ENCODE data around the gene SPINK6. TPM values are rescaled to one million over a fixed set of nuclear protein-coding genes. Genes with fewer than 3 reads are reported as not detected.
A peak's percentile ranks its signal among the peaks of the same experiment; 100 is the strongest.

SPINK6 gene, protein sequence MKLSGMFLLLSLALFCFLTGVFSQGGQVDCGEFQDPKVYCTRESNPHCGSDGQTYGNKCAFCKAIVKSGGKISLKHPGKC
- not detected for polyA plus RNA-seq

DNA sequence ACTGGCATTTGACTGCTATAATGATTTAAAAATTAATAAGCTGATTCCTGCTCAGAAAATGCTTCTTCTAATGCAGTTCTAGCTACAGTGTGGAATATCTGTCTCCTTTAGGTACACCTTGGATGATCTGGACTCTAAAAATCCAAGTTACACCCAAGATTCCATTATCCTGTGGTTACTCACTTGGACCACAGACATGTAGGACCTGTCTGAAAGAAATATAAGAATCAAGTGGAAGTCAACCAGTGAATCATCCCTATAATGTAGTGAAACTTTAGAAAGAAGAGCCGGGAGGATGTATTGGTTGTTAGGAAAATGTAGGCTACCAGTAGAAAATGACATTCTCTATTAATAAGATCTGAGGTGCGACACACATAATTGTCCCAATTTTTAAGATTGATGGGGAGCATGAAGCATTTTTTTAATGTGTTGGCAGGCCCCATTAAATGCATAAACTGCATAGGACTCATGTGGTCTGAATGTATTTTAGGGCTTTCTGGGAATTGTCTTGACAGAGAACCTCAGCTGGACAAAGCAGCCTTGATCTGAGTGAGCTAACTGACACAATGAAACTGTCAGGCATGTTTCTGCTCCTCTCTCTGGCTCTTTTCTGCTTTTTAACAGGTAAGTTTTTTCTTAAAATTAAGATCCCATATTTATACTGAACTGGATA lies at the start of gene SPINK6:
SPINK6 (plus strand) TSS at position 512 of the 673 bp plus-strand sequence; CDS start at position 567, 55 bp downstream.
- peaks cover 0 to 3% (median 0%) of the 10 kb centered on the region in 3 donors for H3K27me3 Mint-ChIP-seq (ENCODE audit: low read depth in 3 of 3)
- peaks cover 0 to 2% (median 0%) of the 10 kb centered on the region in 6 donors for H3K9me3 Mint-ChIP-seq
- no peak within 1 kb of the TSS for H3K27ac Mint-ChIP-seq
- H3K36me3 Mint-ChIP-seq: no peaks in the 10 kb centered on the region
- H3K4me3 Mint-ChIP-seq: no peak within 1 kb of the TSS
- H3K4me1 Mint-ChIP-seq: no peaks in the 10 kb centered on the region
- DNase-seq: no peak

DNA sequence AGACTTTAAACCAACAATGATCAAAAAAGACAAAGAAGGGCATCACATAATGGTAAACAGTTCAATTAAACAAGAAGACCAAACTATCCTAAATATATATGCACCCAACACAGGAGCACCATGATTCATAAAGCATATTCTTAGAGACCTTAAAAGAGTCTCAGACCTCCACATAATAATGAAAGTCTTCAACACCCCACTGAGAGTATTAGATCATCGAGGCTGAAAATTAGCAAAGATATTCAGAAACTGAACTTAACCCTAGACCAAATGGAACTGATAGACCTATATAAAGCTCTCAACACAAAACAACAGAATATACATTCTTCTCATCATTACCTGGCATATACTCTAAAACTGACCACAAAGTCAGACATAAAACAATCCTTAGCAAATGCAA lies 46.2 kb upstream of the SPINK6 start:
- H3K4me3 Mint-ChIP-seq: no peak overlapping the region
- H3K27me3 Mint-ChIP-seq (ENCODE audit: low read depth in 3 of 3): peaks cover 0 to 2% (median 0%) of the 10 kb centered on the region in 3 donors
- no peaks in the 10 kb centered on the region for H3K36me3 Mint-ChIP-seq
- no peak for DNase-seq
- no peaks in the 10 kb centered on the region for H3K4me1 Mint-ChIP-seq
- H3K27ac Mint-ChIP-seq: no peak overlapping the region
- H3K9me3 Mint-ChIP-seq: peaks cover 0 to 2% (median 0%) of the 10 kb centered on the region in 6 donors

DNA sequence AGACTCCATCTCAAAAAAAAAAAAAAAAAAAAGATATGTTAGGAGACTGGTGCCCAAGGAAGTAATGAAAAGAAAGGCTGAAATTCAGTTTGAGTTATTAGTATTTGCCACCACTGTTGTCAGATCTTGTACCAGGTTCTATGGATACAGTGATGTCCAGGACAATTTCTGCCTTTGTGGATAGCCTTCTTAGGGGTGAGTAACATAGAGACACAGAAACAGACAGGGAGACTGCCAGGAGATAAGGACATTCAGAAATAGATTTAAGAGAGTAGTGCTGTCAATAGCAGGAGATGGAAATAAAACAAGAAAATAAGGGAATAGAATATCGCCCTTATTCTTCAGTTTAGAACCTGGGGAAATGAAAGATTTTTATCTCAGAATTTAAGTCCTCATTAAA lies 40.8 kb upstream of the SPINK6 start:
- Mint-ChIP-seq H3K36me3 (no peaks in the 10 kb centered on the region), H3K4me3 (no peak overlapping the region), H3K27ac (no peak overlapping the region), H3K27me3 (ENCODE audit: low read depth in 3 of 3) (peaks cover 0 to 2% (median 0%) of the 10 kb centered on the region in 3 donors), H3K4me1 (no peaks in the 10 kb centered on the region), H3K9me3 (peaks cover 0 to 2% (median 0%) of the 10 kb centered on the region in 6 donors)
- DNase-seq: no peak

DNA sequence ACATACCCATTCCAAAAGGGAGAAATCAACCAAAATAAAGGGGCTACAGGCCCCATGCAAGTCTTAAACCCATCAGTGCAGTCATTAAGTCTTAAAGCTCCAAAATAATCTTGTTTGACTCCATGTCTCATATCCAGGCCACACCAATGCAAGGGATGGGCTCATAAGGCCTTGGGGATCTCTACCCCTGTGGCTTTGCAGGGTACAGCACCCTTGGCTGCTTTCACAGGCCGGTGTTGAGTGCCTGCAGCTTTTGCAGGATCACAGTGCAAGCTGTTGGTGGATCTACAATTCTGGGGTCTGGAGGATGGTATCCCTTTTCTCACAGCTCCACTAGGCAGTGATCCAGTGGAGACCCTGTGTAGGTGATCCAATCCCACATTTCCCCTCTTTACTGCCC lies 39.5 kb upstream of the SPINK6 start:
- no peak overlapping the region for H3K27ac Mint-ChIP-seq
- DNase-seq: no peak
- H3K9me3 Mint-ChIP-seq: peaks cover 0 to 2% (median 0%) of the 10 kb centered on the region in 6 donors
- peaks cover 0 to 2% (median 0%) of the 10 kb centered on the region in 3 donors for H3K27me3 Mint-ChIP-seq (ENCODE audit: low read depth in 3 of 3)
- no peaks in the 10 kb centered on the region for H3K4me1 Mint-ChIP-seq
- no peaks in the 10 kb centered on the region for H3K36me3 Mint-ChIP-seq
- no peak overlapping the region for H3K4me3 Mint-ChIP-seq

DNA sequence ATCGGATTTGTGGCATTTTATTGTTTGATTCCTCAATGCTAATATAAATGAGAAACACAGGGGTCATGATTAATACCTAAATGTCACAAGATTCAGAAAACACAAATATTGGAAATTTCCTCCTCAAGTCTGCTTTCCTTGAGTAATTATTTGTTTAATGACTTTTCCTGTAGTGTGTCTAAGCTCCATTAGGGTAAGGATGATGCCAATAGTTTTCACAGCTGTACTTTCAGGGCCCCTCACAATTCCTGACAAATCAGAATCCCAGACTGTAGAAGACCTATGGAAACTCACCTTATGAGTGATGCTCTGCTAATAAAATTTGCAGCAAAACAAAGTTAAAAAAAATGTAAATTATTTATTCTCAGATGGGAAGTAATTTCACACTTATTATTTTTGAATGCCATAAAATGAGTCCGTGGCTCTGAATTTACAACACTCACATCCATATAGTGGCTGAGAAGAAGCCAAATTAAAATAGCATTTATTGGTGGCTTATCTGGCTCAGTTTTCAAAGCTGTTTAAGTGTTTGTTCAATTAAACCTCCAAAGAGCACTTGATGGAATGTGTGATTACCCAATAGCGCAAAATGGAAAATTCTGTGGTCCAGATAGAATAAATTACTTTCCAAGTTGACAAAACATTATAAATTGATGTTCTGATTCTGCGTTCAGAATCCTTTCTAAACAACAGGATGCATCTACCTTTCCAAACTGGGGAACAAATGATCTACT lies 36.1 kb upstream of the SPINK6 start:
- Mint-ChIP-seq H3K36me3 (no peaks in the 10 kb centered on the region), H3K9me3 (peaks cover 0 to 2% (median 0%) of the 10 kb centered on the region in 6 donors), H3K4me1 (no peaks in the 10 kb centered on the region)

DNA sequence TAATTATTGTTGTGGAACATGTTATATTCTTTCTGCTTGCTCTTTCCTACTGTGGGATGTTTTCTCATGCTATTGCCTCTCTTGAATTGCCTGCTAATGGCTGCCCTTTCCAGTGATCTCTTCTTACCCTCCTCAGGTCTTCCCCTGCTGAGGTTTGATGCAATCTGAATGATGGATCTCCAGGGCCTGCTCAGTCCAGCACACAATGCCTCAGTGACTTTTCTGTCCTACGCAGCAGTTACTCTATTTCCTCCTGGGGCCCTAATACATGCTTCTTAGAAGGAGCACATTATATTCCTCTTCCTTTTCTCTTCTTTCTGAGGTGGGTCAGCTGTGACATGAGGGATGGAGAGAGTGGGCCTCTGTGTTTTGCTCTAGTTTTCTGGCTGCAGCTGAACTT lies 34.6 kb upstream of the SPINK6 start, which contains the start of gene SPINK14:
SPINK14 (plus strand) TSS at position 301 of the 400 bp plus-strand sequence. CDS start 1,187 bp downstream, outside the sequence.
- Mint-ChIP-seq H3K9me3 (peaks cover 0 to 2% (median 0%) of the 10 kb centered on the region in 6 donors), H3K36me3 (no peaks in the 10 kb centered on the region), H3K4me3 (no peak within 1 kb of the TSS), H3K4me1 (no peaks in the 10 kb centered on the region), H3K27ac (no peak within 1 kb of the TSS), H3K27me3 (ENCODE audit: low read depth in 3 of 3) (peaks cover 2 to 5% (median 4%) of the 10 kb centered on the region in 3 donors)
- DNase-seq: no peak

More for the DNA sequence above, 36.1 kb upstream of the SPINK6 start:
- Mint-ChIP-seq H3K4me3 (no peak overlapping the region), H3K27me3 (ENCODE audit: low read depth in 3 of 3) (peaks cover 2 to 5% (median 4%) of the 10 kb centered on the region in 3 donors), H3K27ac (no peak overlapping the region)
- no peak for DNase-seq

DNA sequence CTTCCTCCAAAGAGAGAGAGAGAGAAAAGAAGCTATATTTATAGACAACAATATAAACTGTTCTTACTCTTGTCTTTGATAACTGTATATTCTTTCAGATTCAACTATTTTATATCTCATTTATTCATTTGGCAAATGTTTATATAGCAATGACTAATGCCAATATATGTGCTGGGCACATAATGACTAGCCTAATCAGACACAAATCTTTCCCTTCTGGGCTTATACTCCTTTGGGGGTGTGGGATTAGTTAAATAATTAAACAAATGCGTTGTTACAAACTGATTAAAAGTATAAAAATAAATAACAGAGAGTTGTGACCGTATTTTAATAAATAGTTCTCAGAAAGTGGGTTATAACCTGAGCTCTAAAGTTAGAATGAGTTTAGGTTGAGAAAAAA lies 30.5 kb upstream of the SPINK6 start:
- H3K27ac Mint-ChIP-seq: no peak overlapping the region
- H3K4me3 Mint-ChIP-seq: no peak overlapping the region
- H3K36me3 Mint-ChIP-seq: no peaks in the 10 kb centered on the region
- H3K9me3 Mint-ChIP-seq: no peaks in the 10 kb centered on the region
- peaks cover 0 to 5% (median 4%) of the 10 kb centered on the region in 3 donors for H3K27me3 Mint-ChIP-seq (ENCODE audit: low read depth in 3 of 3)
- no peak for DNase-seq
- H3K4me1 Mint-ChIP-seq: no peaks in the 10 kb centered on the region

DNA sequence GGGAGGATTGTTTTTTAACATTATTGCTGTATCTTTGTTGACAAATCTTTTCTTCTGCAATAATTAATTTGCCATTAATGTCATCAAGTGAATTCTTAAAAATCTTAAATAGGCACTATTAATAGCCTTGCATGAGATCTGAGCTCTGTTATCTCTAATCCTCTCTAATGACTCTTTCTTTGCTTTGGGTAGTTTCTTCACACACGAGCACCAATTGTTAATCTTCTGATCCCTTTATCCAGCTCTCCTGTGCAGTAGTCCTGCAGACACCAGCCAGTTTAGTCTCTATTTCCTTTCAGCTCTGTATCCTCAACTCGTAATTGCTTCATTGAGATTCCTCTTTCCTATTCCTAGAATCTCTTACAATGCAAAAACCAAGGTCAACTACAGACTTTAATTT lies 26.4 kb upstream of the SPINK6 start:
- Mint-ChIP-seq H3K27me3 (ENCODE audit: low read depth in 3 of 3) (peaks cover 0 to 1% (median 0%) of the 10 kb centered on the region in 3 donors), H3K4me3 (no peak overlapping the region), H3K4me1 (no peaks in the 10 kb centered on the region), H3K36me3 (no peaks in the 10 kb centered on the region), H3K9me3 (no peaks in the 10 kb centered on the region), H3K27ac (no peak overlapping the region)
- no peak for DNase-seq

DNA sequence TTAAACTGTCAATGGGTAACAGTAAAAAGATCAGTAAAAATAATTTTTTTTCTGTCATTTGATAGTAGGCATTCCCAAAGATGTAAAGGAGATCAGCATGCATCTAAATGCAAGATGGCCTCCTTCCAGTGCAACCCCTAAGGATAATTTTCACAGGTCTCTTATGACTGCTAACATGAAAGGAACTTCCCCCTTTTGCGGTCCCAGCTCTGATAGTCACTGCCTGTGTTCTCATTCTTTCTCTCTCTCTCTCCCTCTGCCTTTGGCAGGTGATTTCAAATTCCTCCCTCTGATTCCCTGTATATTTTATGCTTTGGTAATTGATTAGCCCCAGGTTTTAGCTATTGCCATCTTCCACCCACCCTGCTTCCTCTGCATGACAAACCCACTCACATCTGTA lies 25.6 kb upstream of the SPINK6 start:
- H3K4me3 Mint-ChIP-seq: no peak overlapping the region
- H3K9me3 Mint-ChIP-seq: no peaks in the 10 kb centered on the region
- no peaks in the 10 kb centered on the region for H3K36me3 Mint-ChIP-seq
- peaks cover 0 to 1% (median 0%) of the 10 kb centered on the region in 3 donors for H3K27me3 Mint-ChIP-seq (ENCODE audit: low read depth in 3 of 3)
- H3K4me1 Mint-ChIP-seq: no peaks in the 10 kb centered on the region
- H3K27ac Mint-ChIP-seq: no peak overlapping the region
- DNase-seq: no peak

DNA sequence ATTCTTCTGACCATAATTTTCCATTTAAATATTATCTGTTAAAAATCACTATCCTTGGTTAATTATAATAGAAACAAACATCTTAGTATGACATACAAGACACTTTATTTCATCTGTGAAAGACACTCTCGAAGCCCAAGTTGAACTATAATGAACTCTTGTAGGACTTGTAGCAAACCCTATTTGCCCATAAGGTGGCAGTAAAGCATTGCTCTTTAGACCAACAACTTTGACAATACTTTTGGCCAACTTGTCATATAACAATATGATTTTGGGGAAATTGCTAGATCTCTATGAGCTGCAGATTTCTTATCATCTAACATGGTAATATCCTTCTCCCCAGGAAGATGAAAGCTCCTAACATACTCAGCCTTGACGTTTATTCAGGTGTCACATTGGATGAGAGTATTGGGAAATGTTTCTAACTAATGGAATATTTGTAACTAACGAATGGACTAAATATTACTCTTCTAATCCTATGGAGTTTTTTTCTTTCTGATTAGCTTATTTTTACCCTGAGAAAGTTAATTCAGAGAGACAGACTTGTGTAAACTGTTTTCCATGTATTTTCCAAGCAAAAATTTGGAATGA lies 23.5 kb upstream of the SPINK6 start:
- H3K27ac Mint-ChIP-seq: no peak overlapping the region
- H3K36me3 Mint-ChIP-seq: no peaks in the 10 kb centered on the region
- H3K27me3 Mint-ChIP-seq (ENCODE audit: low read depth in 3 of 3): peaks cover 0 to 1% (median 0%) of the 10 kb centered on the region in 3 donors
- no peaks in the 10 kb centered on the region for H3K4me1 Mint-ChIP-seq
- DNase-seq: peak in 2 of 3 donors; percentile 1 to 26
- no peak overlapping the region for H3K4me3 Mint-ChIP-seq
- H3K9me3 Mint-ChIP-seq: no peaks in the 10 kb centered on the region

DNA sequence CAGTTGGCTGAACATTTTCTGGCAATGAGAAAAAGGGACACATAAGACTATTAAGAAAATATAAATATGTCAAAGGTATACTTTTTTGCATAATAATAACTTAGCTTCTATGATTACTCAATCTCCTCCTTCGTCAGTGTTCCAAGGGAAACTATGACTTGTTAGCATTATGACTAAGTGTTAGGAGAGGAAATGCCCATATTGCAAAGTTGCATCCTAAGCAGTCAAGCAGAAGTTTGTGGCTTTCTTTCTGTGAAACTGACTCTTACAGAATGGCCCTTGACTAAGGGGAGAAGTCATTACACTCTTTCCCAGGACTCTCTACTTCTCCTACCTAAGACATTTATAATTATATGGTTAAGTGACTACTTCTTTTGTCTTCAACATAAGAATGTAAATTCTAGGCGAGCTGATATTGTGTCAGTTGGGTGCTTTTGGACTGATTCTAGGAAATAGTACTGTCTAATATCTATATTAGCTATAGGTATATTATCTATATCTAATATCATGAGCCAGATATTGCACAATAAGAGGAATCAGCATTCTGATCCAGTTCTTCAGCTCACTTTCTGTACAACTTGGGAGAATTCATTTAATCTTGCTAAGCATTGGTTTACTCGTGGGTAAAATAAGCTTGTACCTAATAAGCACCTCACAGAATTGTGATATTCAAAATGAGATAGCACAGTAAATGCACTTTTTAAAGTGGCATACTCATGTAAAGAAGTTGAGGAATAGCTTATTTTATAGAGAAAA lies 16.4 kb upstream of the SPINK6 start:
- H3K4me3 Mint-ChIP-seq: no peak overlapping the region
- no peak for DNase-seq
- no peaks in the 10 kb centered on the region for H3K4me1 Mint-ChIP-seq
- no peaks in the 10 kb centered on the region for H3K9me3 Mint-ChIP-seq
- H3K27ac Mint-ChIP-seq: no peak overlapping the region
- no peaks in the 10 kb centered on the region for H3K27me3 Mint-ChIP-seq (ENCODE audit: low read depth in 3 of 3)
- no peaks in the 10 kb centered on the region for H3K36me3 Mint-ChIP-seq

DNA sequence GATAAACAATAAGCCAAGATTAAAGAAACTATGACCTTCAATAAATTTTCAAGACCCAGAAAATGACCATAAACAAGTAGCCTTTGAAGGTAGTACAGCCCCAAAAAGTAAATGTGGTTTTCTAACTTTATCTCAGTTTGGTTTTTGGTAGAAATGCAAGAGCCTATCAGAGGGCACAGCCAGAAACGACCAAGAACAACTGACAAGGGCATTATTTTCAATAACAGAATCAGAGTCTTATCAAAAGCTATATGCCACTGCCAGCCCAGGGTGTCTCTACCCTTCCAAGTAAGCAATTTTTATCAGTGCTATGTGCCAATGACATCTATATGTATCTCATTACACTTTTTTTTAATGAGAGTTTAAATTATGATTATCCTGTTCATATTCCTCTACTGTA lies 11.8 kb upstream of the SPINK6 start:
- DNase-seq: no peak
- H3K27me3 Mint-ChIP-seq (ENCODE audit: low read depth in 3 of 3): peaks cover 0 to 3% (median 2%) of the 10 kb centered on the region in 3 donors
- no peaks in the 10 kb centered on the region for H3K9me3 Mint-ChIP-seq
- no peaks in the 10 kb centered on the region for H3K36me3 Mint-ChIP-seq
- no peak overlapping the region for H3K27ac Mint-ChIP-seq
- no peak overlapping the region for H3K4me3 Mint-ChIP-seq
- H3K4me1 Mint-ChIP-seq: no peaks in the 10 kb centered on the region

DNA sequence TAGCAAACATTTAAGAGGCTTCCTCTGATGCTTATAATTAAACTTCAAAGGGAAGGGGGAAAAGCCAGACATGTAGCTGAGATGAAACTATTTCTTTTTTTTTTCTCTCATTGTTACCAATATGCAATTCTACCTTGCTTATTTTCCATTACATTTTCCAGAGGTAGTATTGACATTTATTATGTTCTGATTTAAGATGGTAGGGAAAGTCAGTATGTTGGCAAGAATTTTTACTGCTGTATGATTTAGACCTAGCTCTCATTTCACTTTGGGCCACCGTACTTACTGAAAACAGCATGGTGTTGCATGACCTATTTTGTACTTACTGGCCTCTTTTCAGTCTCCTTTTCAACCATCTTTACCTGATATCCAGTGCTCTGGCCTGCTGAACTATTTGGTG lies 9.6 kb upstream of the SPINK6 start:
- Mint-ChIP-seq H3K27ac (no peak overlapping the region), H3K4me1 (no peaks in the 10 kb centered on the region), H3K36me3 (no peaks in the 10 kb centered on the region), H3K9me3 (no peaks in the 10 kb centered on the region), H3K4me3 (no peak overlapping the region), H3K27me3 (ENCODE audit: low read depth in 3 of 3) (peaks cover 0 to 3% (median 2%) of the 10 kb centered on the region in 3 donors)
- no peak for DNase-seq
